ENCODE data around the gene PRKCI. TPM values are rescaled to one million over a fixed set of nuclear protein-coding genes. Genes with fewer than 3 reads are reported as not detected.

The PRKCI gene
- total RNA-seq, 1 experiment from 2014 or later, result 90.6 TPM

- no peak for TF ChIP-seq CDX4 (CRISPR knock-in tag; IDR thresholded peaks at IDR 0.05; ENCODE audit: borderline replicate concordance)
- TF ChIP-seq TCF7 (CRISPR knock-in tag; IDR thresholded peaks at IDR 0.05; ENCODE audit: low read depth), result no peak
Measured at GRCh38 chr3:170352936-170353335, 130.7 kb downstream of the PRKCI start (continued).

- no peak for ATAC-seq
- H3K36me3 Mint-ChIP-seq, result peaks cover 2% of the 10 kb centered on the region
- POLR2A ChIA-PET, result no interaction called here
- no peaks in the 10 kb centered on the region for H3K27me3 Mint-ChIP-seq (ENCODE audit: low read depth)
- CTCF ChIA-PET, result interaction anchor here (1.0 kb wide), 1 partner anchor 144 kb away, joined by 3 read pairs; no protein-coding TSS in a partner anchor
- TF ChIP-seq ZNF281 (CRISPR knock-in tag; IDR thresholded peaks at IDR 0.05) (no peak), ZNF121 (CRISPR knock-in tag; IDR thresholded peaks at IDR 0.05) (peak; percentile 92)
- H3K9me3 Mint-ChIP-seq, result no peaks in the 10 kb centered on the region
- peak overlapping the region; percentile 98 for H3K27ac Mint-ChIP-seq
- peaks cover 48% of the 10 kb centered on the region for H3K4me1 Mint-ChIP-seq
- DNase-seq (ENCODE audit: low spot score), result no peak
- peak overlapping the region; percentile 80 for H3K4me3 Mint-ChIP-seq
Measured at GRCh38 chr3:170353485-170353884, 131.3 kb downstream of the PRKCI start.

- no peak for ATAC-seq
- Mint-ChIP-seq H3K9me3 (no peaks in the 10 kb centered on the region), H3K4me3 (peak overlapping the region; percentile 80), H3K4me1 (peaks cover 43% of the 10 kb centered on the region), H3K27ac (peak overlapping the region; percentile 98), H3K27me3 (ENCODE audit: low read depth) (no peaks in the 10 kb centered on the region), H3K36me3 (peaks cover 12% of the 10 kb centered on the region)
- ChIA-PET POLR2A (no interaction called here), CTCF (interaction anchor here (1.2 kb wide), 1 partner anchor 45 kb away, joined by 3 read pairs; no protein-coding TSS in a partner anchor)
- DNase-seq (ENCODE audit: low spot score), result no peak
- TF ChIP-seq NR1H2 (CRISPR knock-in tag; IDR thresholded peaks at IDR 0.05), result no peak
- TF ChIP-seq ZNF138 (CRISPR knock-in tag; conservative IDR thresholded peaks at IDR 0.05), result no peak
- TF ChIP-seq SMAD3 (CRISPR knock-in tag; IDR thresholded peaks at IDR 0.05; ENCODE audit: borderline replicate concordance), result no peak
- TF ChIP-seq ZNF532 (CRISPR knock-in tag; IDR thresholded peaks at IDR 0.05; ENCODE audit: borderline replicate concordance), result no peak
- TF ChIP-seq STAT6 (CRISPR knock-in tag; conservative IDR thresholded peaks at IDR 0.05; ENCODE audit: low read depth), result no peak
- TF ChIP-seq ZBTB21 (CRISPR knock-in tag; IDR thresholded peaks at IDR 0.05; ENCODE audit: borderline replicate concordance), result no peak
Measured at GRCh38 chr3:170354760-170355159, 132.5 kb downstream of the PRKCI start.

Other genes with a start within 250 kb of the PRKCI start
- 28.9 to 33.3 TPM (median 32.2 TPM) in 3 replicates for gene GPR160, start 184.4 kb upstream of the PRKCI start, total RNA-seq (2021)
- 23.2 to 27.8 TPM (median 26.1 TPM) in 3 replicates for gene PHC3, start 40.7 kb upstream of the PRKCI start, total RNA-seq (2021)
- gene SKIL, start 135.3 kb downstream of the PRKCI start, total RNA-seq (2021), result 181 to 190 TPM (median 188 TPM) in 3 replicates
- 12.1 to 12.6 TPM (median 12.5 TPM) in 3 replicates for gene CLDN11, start 196.4 kb downstream of the PRKCI start, total RNA-seq (2021)

All from WTC11 (cell line).